ENCODE data around the gene EML1.

DNA sequence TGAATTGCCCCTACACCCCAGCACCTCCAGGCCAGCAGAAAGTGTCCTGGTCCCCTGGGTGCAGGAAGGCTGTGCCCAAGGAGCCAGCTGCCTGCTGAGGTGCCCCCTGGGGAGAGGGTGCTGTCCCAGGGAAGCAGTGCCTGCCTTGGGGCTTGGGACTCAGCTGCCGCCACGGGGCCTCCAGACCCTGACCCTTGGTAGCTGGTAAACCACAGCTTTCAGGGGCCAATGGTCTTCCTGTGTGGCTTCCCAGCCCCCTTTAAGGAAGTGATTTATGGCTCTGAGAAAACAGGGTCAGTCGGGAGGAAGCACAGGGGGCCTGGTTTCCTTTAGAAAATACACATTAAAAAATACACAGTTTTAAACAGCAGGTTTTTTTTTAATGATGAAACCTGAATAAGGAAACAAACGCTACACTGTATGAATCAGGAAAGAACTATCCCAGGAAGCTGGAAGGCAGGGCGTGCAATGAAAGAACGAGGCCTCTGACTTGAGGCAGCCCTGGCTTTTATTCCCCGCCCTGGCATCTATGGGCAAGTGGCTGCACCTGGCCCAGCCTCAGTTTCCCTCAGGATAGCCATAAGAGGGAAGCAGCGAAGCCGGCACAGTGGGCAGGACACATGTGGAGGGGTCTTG, 40.6 kb upstream of the EML1 start:
- TF ChIP-seq, protein P1, sequence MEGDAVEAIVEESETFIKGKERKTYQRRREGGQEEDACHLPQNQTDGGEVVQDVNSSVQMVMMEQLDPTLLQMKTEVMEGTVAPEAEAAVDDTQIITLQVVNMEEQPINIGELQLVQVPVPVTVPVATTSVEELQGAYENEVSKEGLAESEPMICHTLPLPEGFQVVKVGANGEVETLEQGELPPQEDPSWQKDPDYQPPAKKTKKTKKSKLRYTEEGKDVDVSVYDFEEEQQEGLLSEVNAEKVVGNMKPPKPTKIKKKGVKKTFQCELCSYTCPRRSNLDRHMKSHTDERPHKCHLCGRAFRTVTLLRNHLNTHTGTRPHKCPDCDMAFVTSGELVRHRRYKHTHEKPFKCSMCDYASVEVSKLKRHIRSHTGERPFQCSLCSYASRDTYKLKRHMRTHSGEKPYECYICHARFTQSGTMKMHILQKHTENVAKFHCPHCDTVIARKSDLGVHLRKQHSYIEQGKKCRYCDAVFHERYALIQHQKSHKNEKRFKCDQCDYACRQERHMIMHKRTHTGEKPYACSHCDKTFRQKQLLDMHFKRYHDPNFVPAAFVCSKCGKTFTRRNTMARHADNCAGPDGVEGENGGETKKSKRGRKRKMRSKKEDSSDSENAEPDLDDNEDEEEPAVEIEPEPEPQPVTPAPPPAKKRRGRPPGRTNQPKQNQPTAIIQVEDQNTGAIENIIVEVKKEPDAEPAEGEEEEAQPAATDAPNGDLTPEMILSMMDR (IDR thresholded peaks at IDR 0.05), result no peak
- no peak for TF ChIP-seq POLR2A (IDR thresholded peaks at IDR 0.05)
